Activated CD4-positive, alpha-beta T cell treated with anti-CD3 and anti-CD28 coated beads for 36 hours (primary cell): ENCODE measurements around the gene BCL2L14. TPM values are rescaled to one million over a fixed set of nuclear protein-coding genes. Genes with fewer than 3 reads are reported as not detected.

ENCODE experiments used
- ATAC-seq: fragments of 200-7000 bp; cut with Tn5 transposase; one replicate; pipeline ENCODE4 v1.10.0; 2021; ENCODE audit warnings: mild to moderate bottlenecking, moderate library complexity
- CTCF ChIA-PET: fragments of 350-600 bp; sonication (Branson Sonifier 250); formaldehyde crosslinking; loops from one replicate; lab custom pipeline; 2021; ENCODE audit warnings: antibody characterized with exemption; lab: Charles Lee
- POLR2A ChIA-PET: fragments of 350-600 bp; sonication (Branson Sonifier 250); formaldehyde crosslinking; loops from one replicate; lab custom pipeline; 2021; ENCODE audit warnings: antibody characterized with exemption, inconsistent platforms; lab: Charles Lee
- DNase-seq: peaks from one replicate; pipeline ENCODE4 v3.0.0-alpha.2; 2020
- H3K27ac Mint-ChIP-seq: one replicate; pipeline ENCODE4 v1.8.0; 2021; ENCODE audit warnings: mixed read lengths
- H3K27me3 Mint-ChIP-seq: one replicate; pipeline ENCODE4 v1.8.0; 2021; ENCODE audit warnings: mixed read lengths
- H3K36me3 Mint-ChIP-seq: one replicate; pipeline ENCODE4 v1.8.0; 2021; ENCODE audit warnings: low read depth, mixed read lengths
- H3K4me1 Mint-ChIP-seq: one replicate; pipeline ENCODE4 v1.8.0; 2021; ENCODE audit warnings: mixed read lengths
- H3K4me3 Mint-ChIP-seq: one replicate; pipeline ENCODE4 v1.8.0; 2021; ENCODE audit warnings: mild to moderate bottlenecking, moderate library complexity, mixed read lengths
- H3K9me3 Mint-ChIP-seq: one replicate; pipeline ENCODE4 v1.8.0; 2021; ENCODE audit warnings: low read depth, mixed read lengths
- intact Hi-C, 2 experiments: fragments of 100-400 bp; cut with DNase I in 1 of 2; cut with micrococcal nuclease in 1 of 2; formaldehyde crosslinking; loops; one replicate each; pipeline versions ENCODE4 v1.14.2 to v1.15.1; 2022 to 2024; cut with DNase I, micrococcal nuclease
- total RNA-seq, 2 experiments: library from RNA; stranded (reverse); gene quantifications; one replicate each; pipeline ENCODE4 v1.2.3, GENCODE V29; 2021

The BCL2L14 gene
- total RNA-seq, 2 experiments from 2014 or later = 7.3 to 7.7 TPM

GRCh38 chr12:12087693-12088034 lies 16.9 kb downstream of the BCL2L14 start:
- H3K9me3 Mint-ChIP-seq = no peaks in the 10 kb centered on the region
- ChIA-PET CTCF (interaction anchor here (0.8 to 1.0 kb wide), 2 partner anchors 9 to 246 kb away, joined by 3 to 5 read pairs; no protein-coding TSS in a partner anchor), POLR2A (interaction anchor here (0.6 kb wide), 1 partner anchor 270 kb away, joined by 5 read pairs; no protein-coding TSS in a partner anchor)
- ATAC-seq (no peak), DNase-seq (no peak)
- H3K4me3 Mint-ChIP-seq = no peak overlapping the region
- peaks cover 4% of the 10 kb centered on the region for H3K27me3 Mint-ChIP-seq
- H3K36me3 Mint-ChIP-seq = no peaks in the 10 kb centered on the region
- intact Hi-C loops = no loop called here
- no peak overlapping the region for H3K27ac Mint-ChIP-seq
- no peaks in the 10 kb centered on the region for H3K4me1 Mint-ChIP-seq

- no peak overlapping the region for H3K27ac Mint-ChIP-seq
- intact Hi-C loops = no loop called here
- H3K27me3 Mint-ChIP-seq = peaks cover 4% of the 10 kb centered on the region
- no peaks in the 10 kb centered on the region for H3K9me3 Mint-ChIP-seq
- DNase-seq (no peak), ATAC-seq (no peak)
- POLR2A ChIA-PET = interaction anchor here (0.6 kb wide), 1 partner anchor 269 kb away, joined by 5 read pairs; no protein-coding TSS in a partner anchor
- no peak overlapping the region for H3K4me3 Mint-ChIP-seq
- H3K36me3 Mint-ChIP-seq = no peaks in the 10 kb centered on the region
- CTCF ChIA-PET = interaction anchor here (0.8 kb wide), 1 partner anchor 10 kb away, joined by 3 read pairs; no protein-coding TSS in a partner anchor
- H3K4me1 Mint-ChIP-seq = no peaks in the 10 kb centered on the region
Observed at GRCh38 chr12:12088147-12088546, 17.4 kb downstream of the BCL2L14 start.

- intact Hi-C loops = no loop called here
- ATAC-seq = no peak
- Mint-ChIP-seq H3K27me3 (peaks cover 4% of the 10 kb centered on the region), H3K4me1 (no peaks in the 10 kb centered on the region), H3K27ac (no peak overlapping the region), H3K36me3 (no peaks in the 10 kb centered on the region), H3K4me3 (no peak overlapping the region), H3K9me3 (no peaks in the 10 kb centered on the region)
- no peak for DNase-seq
- ChIA-PET CTCF (no interaction called here), POLR2A (no interaction called here)
Observed at GRCh38 chr12:12088761-12089160, 18.0 kb downstream of the BCL2L14 start.

GRCh38 chr12:12091071-12091470 lies 20.3 kb downstream of the BCL2L14 start:
- H3K36me3 Mint-ChIP-seq = no peaks in the 10 kb centered on the region
- DNase-seq = no peak
- intact Hi-C loops = no loop called here
- H3K27me3 Mint-ChIP-seq = peaks cover 4% of the 10 kb centered on the region
- no peaks in the 10 kb centered on the region for H3K9me3 Mint-ChIP-seq
- ChIA-PET POLR2A (no interaction called here), CTCF (no interaction called here)
- ATAC-seq = no peak
- no peak overlapping the region for H3K27ac Mint-ChIP-seq
- H3K4me1 Mint-ChIP-seq = no peaks in the 10 kb centered on the region
- H3K4me3 Mint-ChIP-seq = no peak overlapping the region

GRCh38 chr12:12091977-12092663 lies 21.4 kb downstream of the BCL2L14 start:
- ChIA-PET CTCF (no interaction called here), POLR2A (no interaction called here)
- intact Hi-C loops = no loop called here
- no peaks in the 10 kb centered on the region for H3K9me3 Mint-ChIP-seq
- H3K27me3 Mint-ChIP-seq = peaks cover 4% of the 10 kb centered on the region
- no peak for DNase-seq
- no peak overlapping the region for H3K4me3 Mint-ChIP-seq
- ATAC-seq = no peak
- no peaks in the 10 kb centered on the region for H3K4me1 Mint-ChIP-seq
- H3K27ac Mint-ChIP-seq = no peak overlapping the region
- H3K36me3 Mint-ChIP-seq = no peaks in the 10 kb centered on the region

- intact Hi-C loops = no loop called here
- no peaks in the 10 kb centered on the region for H3K36me3 Mint-ChIP-seq
- no peak overlapping the region for H3K4me3 Mint-ChIP-seq
- H3K27ac Mint-ChIP-seq = no peak overlapping the region
- peaks cover 2% of the 10 kb centered on the region for H3K27me3 Mint-ChIP-seq
- no peaks in the 10 kb centered on the region for H3K9me3 Mint-ChIP-seq
- ChIA-PET POLR2A (no interaction called here), CTCF (interaction anchor here (1.0 kb wide), 1 partner anchor 9 kb away, joined by 4 read pairs; no protein-coding TSS in a partner anchor)
- ATAC-seq (no peak), DNase-seq (no peak)
- H3K4me1 Mint-ChIP-seq = no peaks in the 10 kb centered on the region
Observed at GRCh38 chr12:12094481-12094880, 23.7 kb downstream of the BCL2L14 start.

- ChIA-PET POLR2A (no interaction called here), CTCF (interaction anchor here (0.6 to 1.0 kb wide), 2 partner anchors 9 to 26 kb away, joined by 3 to 4 read pairs; no protein-coding TSS in a partner anchor)
- Mint-ChIP-seq H3K9me3 (no peaks in the 10 kb centered on the region), H3K4me3 (no peak overlapping the region), H3K27me3 (peaks cover 2% of the 10 kb centered on the region), H3K36me3 (no peaks in the 10 kb centered on the region), H3K27ac (no peak overlapping the region), H3K4me1 (no peaks in the 10 kb centered on the region)
- no peak for DNase-seq
- intact Hi-C loops = no loop called here
- ATAC-seq = no peak
Observed at GRCh38 chr12:12095021-12095420, 24.3 kb downstream of the BCL2L14 start.

- intact Hi-C loops = no loop called here
- Mint-ChIP-seq H3K4me1 (no peaks in the 10 kb centered on the region), H3K36me3 (no peaks in the 10 kb centered on the region), H3K27ac (no peak overlapping the region), H3K9me3 (no peaks in the 10 kb centered on the region), H3K4me3 (no peak overlapping the region), H3K27me3 (no peaks in the 10 kb centered on the region)
- ATAC-seq (no peak), DNase-seq (no peak)
- ChIA-PET CTCF (interaction anchor here (0.7 to 1.1 kb wide), 3 partner anchors 16 to 209 kb away, joined by 3 to 4 read pairs (median 3); no protein-coding TSS in a partner anchor), POLR2A (no interaction called here)
Observed at GRCh38 chr12:12097891-12098690, 27.4 kb downstream of the BCL2L14 start.

GRCh38 chr12:12098691-12099015 lies 27.9 kb downstream of the BCL2L14 start:
- POLR2A ChIA-PET = no interaction called here
- Mint-ChIP-seq H3K36me3 (peaks cover 2% of the 10 kb centered on the region), H3K4me1 (no peaks in the 10 kb centered on the region), H3K9me3 (peaks cover 2% of the 10 kb centered on the region), H3K27me3 (no peaks in the 10 kb centered on the region), H3K27ac (no peak overlapping the region), H3K4me3 (no peak overlapping the region)
- intact Hi-C loops = no loop called here
- CTCF ChIA-PET = interaction anchor here (0.7 to 1.1 kb wide), 3 partner anchors 16 to 210 kb away, joined by 3 to 4 read pairs (median 3); no protein-coding TSS in a partner anchor
- DNase-seq = no peak
- no peak for ATAC-seq

GRCh38 chr12:12099102-12099501 lies 28.4 kb downstream of the BCL2L14 start:
- ATAC-seq = no peak
- Mint-ChIP-seq H3K27me3 (no peaks in the 10 kb centered on the region), H3K27ac (no peak overlapping the region), H3K4me3 (no peak overlapping the region), H3K4me1 (no peaks in the 10 kb centered on the region), H3K9me3 (peaks cover 2% of the 10 kb centered on the region), H3K36me3 (peaks cover 2% of the 10 kb centered on the region)
- intact Hi-C loops = no loop called here
- ChIA-PET CTCF (no interaction called here), POLR2A (no interaction called here)
- no peak for DNase-seq

- Mint-ChIP-seq H3K36me3 (peaks cover 10% of the 10 kb centered on the region), H3K27me3 (no peaks in the 10 kb centered on the region), H3K9me3 (peaks cover 19% of the 10 kb centered on the region), H3K27ac (no peak overlapping the region), H3K4me1 (no peaks in the 10 kb centered on the region), H3K4me3 (no peak overlapping the region)
- CTCF ChIA-PET = no interaction called here
- POLR2A ChIA-PET = no interaction called here
- ATAC-seq (no peak), DNase-seq (no peak)
- intact Hi-C loops = no loop called here
Observed at GRCh38 chr12:12107678-12108077, 36.9 kb downstream of the BCL2L14 start.
